GM12873 (cell line): ENCODE data around the gene AQP1.

Source experiments
- TF ChIP-seq, protein P1 (sequence below): IDR thresholded peaks from 2 replicates; pipeline ENCODE4 v1.5.1; 2012; ENCODE audit warnings: low read depth, mild to moderate bottlenecking, moderate library complexity, low read length, control low read depth; ENCODE audit not compliant: insufficient read depth; ENCODE audit errors: missing control alignments

AQP1 gene

DNA sequence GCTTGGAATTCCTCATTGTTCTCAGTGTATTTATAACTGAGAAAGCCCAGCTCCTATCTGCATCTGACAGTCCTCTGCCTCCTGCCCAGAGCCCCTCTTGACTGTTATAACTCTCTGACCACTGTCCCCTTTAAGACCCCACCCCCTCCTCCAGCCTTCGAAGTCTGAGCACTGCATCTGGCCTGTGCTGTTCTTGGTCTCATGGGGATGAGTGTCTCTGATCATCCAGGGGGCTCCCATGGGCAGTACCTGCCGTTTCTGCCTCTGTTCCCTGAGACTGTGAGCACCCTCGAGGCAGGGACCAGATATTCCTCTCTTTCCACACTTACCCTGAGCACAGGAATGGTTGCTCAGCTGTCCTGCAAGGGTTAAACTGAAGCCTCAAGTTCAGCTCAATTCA is 59.8 kb downstream of the AQP1 start:
- TF ChIP-seq, protein P1, sequence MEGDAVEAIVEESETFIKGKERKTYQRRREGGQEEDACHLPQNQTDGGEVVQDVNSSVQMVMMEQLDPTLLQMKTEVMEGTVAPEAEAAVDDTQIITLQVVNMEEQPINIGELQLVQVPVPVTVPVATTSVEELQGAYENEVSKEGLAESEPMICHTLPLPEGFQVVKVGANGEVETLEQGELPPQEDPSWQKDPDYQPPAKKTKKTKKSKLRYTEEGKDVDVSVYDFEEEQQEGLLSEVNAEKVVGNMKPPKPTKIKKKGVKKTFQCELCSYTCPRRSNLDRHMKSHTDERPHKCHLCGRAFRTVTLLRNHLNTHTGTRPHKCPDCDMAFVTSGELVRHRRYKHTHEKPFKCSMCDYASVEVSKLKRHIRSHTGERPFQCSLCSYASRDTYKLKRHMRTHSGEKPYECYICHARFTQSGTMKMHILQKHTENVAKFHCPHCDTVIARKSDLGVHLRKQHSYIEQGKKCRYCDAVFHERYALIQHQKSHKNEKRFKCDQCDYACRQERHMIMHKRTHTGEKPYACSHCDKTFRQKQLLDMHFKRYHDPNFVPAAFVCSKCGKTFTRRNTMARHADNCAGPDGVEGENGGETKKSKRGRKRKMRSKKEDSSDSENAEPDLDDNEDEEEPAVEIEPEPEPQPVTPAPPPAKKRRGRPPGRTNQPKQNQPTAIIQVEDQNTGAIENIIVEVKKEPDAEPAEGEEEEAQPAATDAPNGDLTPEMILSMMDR, result no peak

DNA sequence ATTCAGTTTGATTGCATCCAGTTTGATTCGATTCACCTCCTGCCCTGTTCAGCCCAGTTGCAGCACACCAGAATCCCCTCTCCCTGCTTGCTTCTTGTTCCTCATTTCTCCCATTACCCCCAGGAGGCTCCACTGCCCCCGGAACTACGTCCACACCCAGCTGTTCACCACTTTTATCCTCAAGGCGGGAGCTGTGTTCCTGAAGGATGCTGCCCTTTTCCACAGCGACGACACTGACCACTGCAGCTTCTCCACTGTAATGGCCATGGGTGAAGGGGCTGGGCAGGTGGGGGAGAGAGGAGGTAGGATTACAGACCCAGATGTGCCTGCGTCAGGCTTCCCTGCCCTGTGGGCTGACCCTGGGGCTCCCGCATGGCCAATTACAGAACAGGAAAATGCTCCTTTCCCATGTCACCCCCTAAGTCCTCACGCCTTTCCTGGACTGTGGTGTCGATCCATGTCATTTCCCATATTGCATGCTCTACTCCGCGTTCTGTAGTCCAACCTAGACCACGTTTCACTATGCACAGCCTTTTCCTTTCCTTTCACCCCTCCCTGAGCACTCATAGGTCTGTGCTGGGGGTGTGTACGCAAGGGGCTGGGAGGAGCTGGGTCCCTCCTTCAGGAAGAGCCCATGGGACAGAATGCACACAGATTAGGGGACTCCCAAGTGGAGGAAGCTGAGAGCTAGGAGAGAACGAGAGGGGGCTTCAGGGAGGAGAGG is 60.3 kb downstream of the AQP1 start:
- TF ChIP-seq, protein P1, result no peak

DNA sequence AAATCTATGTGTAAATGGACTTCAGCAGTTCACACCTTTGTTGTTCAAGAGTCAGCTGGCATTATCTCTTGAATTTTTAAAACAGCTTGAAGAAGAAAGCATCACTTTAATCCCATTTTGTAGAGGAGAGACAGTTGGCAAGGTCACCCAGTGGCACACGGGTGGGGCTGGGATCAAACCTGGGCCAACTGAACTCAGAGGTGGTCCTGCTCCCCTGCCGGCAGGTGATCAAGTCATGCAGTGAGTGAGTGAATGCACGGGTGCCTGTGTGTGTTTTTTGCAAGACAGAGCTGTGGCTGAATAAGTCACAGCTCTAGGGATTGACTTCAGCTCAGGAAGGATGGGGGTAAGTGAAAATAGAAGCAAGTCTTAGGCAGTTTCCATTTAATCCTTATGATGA is 61.6 kb downstream of the AQP1 start:
- TF ChIP-seq, protein P1, result no peak

DNA sequence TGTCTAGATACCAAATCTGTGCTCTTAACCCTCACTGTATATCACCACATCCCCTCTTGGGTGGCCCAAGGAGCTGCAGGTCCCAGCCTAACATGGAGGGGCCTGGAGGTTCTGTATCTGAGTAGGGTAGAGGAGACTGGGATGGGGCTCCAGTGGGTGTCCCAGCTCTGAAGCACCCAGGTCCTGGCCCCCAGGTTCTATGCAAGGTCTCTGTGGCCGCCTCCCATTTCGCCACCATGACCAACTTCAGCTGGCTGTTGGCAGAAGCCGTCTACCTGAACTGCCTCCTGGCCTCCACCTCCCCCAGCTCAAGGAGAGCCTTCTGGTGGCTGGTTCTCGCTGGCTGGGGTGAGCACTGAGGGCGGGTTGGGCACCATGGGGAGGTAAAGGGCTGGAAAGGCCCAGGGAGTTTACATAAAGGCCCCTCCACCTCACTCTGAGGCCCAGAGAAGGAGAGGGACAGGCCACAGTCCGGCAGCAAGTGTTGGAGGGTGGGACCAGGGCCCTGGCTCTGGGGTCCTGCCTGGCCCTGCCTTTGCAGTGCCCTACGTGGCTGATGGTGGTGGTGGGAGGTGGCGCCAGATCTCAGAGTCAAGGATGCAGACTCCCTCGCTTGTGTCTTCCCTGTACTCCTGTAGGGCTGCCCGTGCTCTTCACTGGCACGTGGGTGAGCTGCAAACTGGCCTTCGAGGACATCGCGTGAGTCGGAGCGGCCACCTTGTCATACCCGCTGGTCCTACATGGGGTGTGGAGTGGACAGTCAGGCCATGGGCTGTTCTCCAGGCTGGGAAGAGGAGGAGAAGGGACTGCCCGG is 62.3 kb downstream of the AQP1 start:
- TF ChIP-seq, protein P1, result no peak

DNA sequence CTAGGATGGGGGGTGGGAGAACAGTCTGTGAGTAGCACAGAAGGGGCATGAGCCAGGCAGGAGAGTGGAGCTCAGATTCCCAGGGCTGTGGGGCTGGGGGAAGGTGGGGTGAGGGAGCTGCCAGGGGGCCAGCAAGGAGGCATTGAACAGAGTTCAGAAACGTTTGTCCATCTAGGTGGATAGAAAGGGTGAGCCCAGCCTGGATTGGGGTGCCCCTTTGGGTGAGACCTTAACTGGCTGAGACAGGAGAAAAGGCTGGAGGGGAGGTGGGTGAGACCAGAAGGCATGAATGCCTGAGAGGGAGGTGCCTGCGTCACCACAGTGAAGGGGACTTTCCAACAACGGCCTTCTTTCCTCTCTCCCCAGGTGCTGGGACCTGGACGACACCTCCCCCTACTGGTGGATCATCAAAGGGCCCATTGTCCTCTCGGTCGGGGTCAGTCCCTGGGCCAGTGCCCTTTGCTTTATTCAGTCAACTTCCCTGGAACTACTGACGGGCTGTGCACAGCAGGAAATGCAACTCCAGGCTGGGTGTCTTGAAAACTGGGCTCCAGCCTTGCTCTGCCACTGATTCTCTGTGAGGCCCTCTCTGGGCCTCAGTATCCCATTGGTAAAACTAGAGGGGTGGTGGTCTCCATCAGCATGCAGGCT is 63.1 kb downstream of the AQP1 start:
- TF ChIP-seq, protein P1, result peak; percentile 94
